ENCODE data around the gene WNT4. TPM values are rescaled to one million over a fixed set of nuclear protein-coding genes. Genes with fewer than 3 reads are reported as not detected.

WNT4 gene
- total and polyA plus RNA-seq, 2 donors from 2014 or later: 0.45 to 0.69 TPM

DNA sequence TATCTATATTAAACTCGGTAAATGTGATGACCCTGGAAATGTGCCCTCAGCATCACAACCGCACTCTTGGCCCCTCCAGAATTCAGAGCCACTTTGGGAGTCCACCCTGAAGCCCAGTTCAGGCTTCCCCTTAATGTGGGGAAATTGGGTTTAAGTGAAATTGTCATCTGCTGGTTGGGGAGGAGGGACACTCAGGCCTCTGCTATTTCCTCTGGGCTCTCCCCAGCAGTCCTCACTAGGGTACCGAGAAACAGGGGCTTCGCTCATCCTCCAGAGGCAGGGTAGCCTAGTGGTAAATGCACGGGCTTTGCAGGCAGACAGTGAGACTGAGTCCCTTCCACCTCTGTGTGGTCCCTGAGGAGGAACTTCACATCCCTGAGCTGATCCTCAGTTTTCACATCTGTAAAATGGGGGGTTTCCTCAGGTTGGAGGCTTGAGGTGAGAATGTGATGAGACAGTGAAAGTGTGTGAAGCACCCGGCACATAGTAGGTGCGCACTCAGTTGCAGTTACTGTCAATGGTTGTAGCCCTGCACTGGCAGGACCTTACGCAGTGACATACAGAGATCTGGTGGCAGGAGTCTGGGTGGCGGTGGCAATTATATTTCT, 14.6 kb upstream of the WNT4 start:
- no peaks in the 10 kb centered on the region for H3K9me3 ChIP-seq (ENCODE audit: control insufficient read depth in 2 of 3, insufficient read depth in 1 of 3, low read length in 3 of 3)
- no peaks in the 10 kb centered on the region for H3K27me3 ChIP-seq (ENCODE audit: control insufficient read depth, insufficient read depth, low read length)
- DNase-seq (no peak), FAIRE-seq (no peak)
- H3K36me3 ChIP-seq (ENCODE audit: control insufficient read depth in 2 of 3, insufficient read depth in 3 of 3, low read length in 3 of 3): no peaks in the 10 kb centered on the region
- no peaks in the 10 kb centered on the region for H3K4me1 ChIP-seq (ENCODE audit: control insufficient read depth in 2 of 3, insufficient read depth in 2 of 3, low read depth in 1 of 3, low read length in 3 of 3)
- intact Hi-C loops (cut with DNase I): no loop called here
- H3K27ac ChIP-seq (ENCODE audit: low read depth in 2 of 2, low read length in 2 of 2): no peak overlapping the region
- no peak overlapping the region for H3K9ac ChIP-seq (ENCODE audit: low read length in 3 of 3)
- H3K4me3 ChIP-seq (ENCODE audit: low read length in 3 of 3): no peak overlapping the region
- TF ChIP-seq CTCF (IDR thresholded peaks at IDR 0.05; ENCODE audit: borderline replicate concordance, extremely low read depth, insufficient read depth): no peak

GRCh38 chr1:22155517-22155916, 12.6 kb upstream of the WNT4 start:
- DNase-seq (no peak), FAIRE-seq (no peak)
- Histone ChIP-seq H3K4me3 (ENCODE audit: low read length in 3 of 3) (no peak overlapping the region), H3K9me3 (ENCODE audit: control insufficient read depth in 2 of 3, insufficient read depth in 1 of 3, low read length in 3 of 3) (no peaks in the 10 kb centered on the region), H3K27ac (ENCODE audit: low read depth in 2 of 2, low read length in 2 of 2) (no peak overlapping the region), H3K36me3 (ENCODE audit: control insufficient read depth in 2 of 3, insufficient read depth in 3 of 3, low read length in 3 of 3) (no peaks in the 10 kb centered on the region), H3K9ac (ENCODE audit: low read length in 3 of 3) (no peak overlapping the region), H3K4me1 (ENCODE audit: control insufficient read depth in 2 of 3, insufficient read depth in 2 of 3, low read depth in 1 of 3, low read length in 3 of 3) (no peaks in the 10 kb centered on the region), H3K27me3 (ENCODE audit: control insufficient read depth, insufficient read depth, low read length) (no peaks in the 10 kb centered on the region)
- no peak for TF ChIP-seq CTCF (IDR thresholded peaks at IDR 0.05; ENCODE audit: borderline replicate concordance, extremely low read depth, insufficient read depth)
- intact Hi-C loops (cut with DNase I): no loop called here

- no peaks in the 10 kb centered on the region for H3K9me3 ChIP-seq (ENCODE audit: control insufficient read depth in 2 of 3, insufficient read depth in 1 of 3, low read length in 3 of 3)
- no peak for FAIRE-seq
- no peak for TF ChIP-seq CTCF (IDR thresholded peaks at IDR 0.05; ENCODE audit: borderline replicate concordance, extremely low read depth, insufficient read depth)
Measured at GRCh38 chr1:22154626-22155025, 11.7 kb upstream of the WNT4 start.

More at GRCh38 chr1:22154626-22155025, 11.7 kb upstream of the WNT4 start:
- Histone ChIP-seq H3K9ac (ENCODE audit: low read length in 3 of 3) (no peak overlapping the region), H3K27me3 (ENCODE audit: control insufficient read depth, insufficient read depth, low read length) (no peaks in the 10 kb centered on the region), H3K4me3 (ENCODE audit: low read length in 3 of 3) (no peak overlapping the region), H3K36me3 (ENCODE audit: control insufficient read depth in 2 of 3, insufficient read depth in 3 of 3, low read length in 3 of 3) (no peaks in the 10 kb centered on the region), H3K27ac (ENCODE audit: low read depth in 2 of 2, low read length in 2 of 2) (no peak overlapping the region), H3K4me1 (ENCODE audit: control insufficient read depth in 2 of 3, insufficient read depth in 2 of 3, low read depth in 1 of 3, low read length in 3 of 3) (no peaks in the 10 kb centered on the region)
- intact Hi-C loops (cut with DNase I): no loop called here
- no peak for DNase-seq
